Neutrophil (primary cell): ENCODE results near the gene SLC30A9.

ENCODE experiments used
- H3K27ac ChIP-seq: fragments of 200-600 bp; sonication (generic); 2 replicates; pipeline ENCODE4 v1.5.1; 2016; ENCODE audit warnings: mild to moderate bottlenecking, moderate library complexity
- H3K27me3 ChIP-seq: fragments of 200-600 bp; sonication (generic); 2 replicates; pipeline ENCODE4 v1.6.0; 2016; ENCODE audit warnings: mild to moderate bottlenecking
- H3K36me3 ChIP-seq: fragments of 200-600 bp; sonication (generic); 2 replicates; pipeline ENCODE4 v1.5.1; 2017
- H3K4me1 ChIP-seq, 2 experiments: fragments of 200-600 bp in 1 of 2; sonication (generic) in 1 of 2; 1 replicate in 1 of 2; 2 replicates in 1 of 2; pipeline versions ENCODE4 v1.5.1 to v1.6.1; 2013 to 2016; ENCODE audit warnings: low read depth in 1 of 2, low read length in 1 of 2, mild to moderate bottlenecking in 1 of 2, moderate library complexity in 1 of 2; ENCODE audit not compliant: control insufficient read depth in 1 of 2, insufficient read depth in 1 of 2
- H3K4me3 ChIP-seq, 2 experiments: fragments of 200-600 bp in 1 of 2; sonication (generic) in 1 of 2; 1 replicate in 1 of 2; 2 replicates in 1 of 2; pipeline ENCODE4 v1.5.1; 2013 to 2016; ENCODE audit warnings: low read depth in 1 of 2, low read length in 1 of 2, mild to moderate bottlenecking in 1 of 2, moderate library complexity in 1 of 2
- H3K9me3 ChIP-seq: fragments of 200-600 bp; sonication (generic); 2 replicates; pipeline ENCODE4 v1.5.1; 2016
- CTCF ChIP-seq: fragments of 200-600 bp; sonication (generic); IDR thresholded peaks from 2 replicates; pipeline ENCODE4 v1.5.1; 2016; ENCODE audit warnings: antibody characterized with exemption

The SLC30A9 gene

GRCh38 chr4:42078184-42078801, 88.0 kb downstream of the SLC30A9 start:
- peaks cover 19% of the 10 kb centered on the region for H3K36me3 ChIP-seq
- no peaks in the 10 kb centered on the region for H3K9me3 ChIP-seq
- H3K27me3 ChIP-seq = no peaks in the 10 kb centered on the region
- TF ChIP-seq CTCF = no peak
- no peaks in the 10 kb centered on the region for H3K4me1 ChIP-seq
- H3K4me3 ChIP-seq = no peak overlapping the region
- H3K27ac ChIP-seq = no peak overlapping the region

GRCh38 chr4:42080306-42080705, 90.0 kb downstream of the SLC30A9 start:
- Histone ChIP-seq H3K27me3 (no peaks in the 10 kb centered on the region), H3K36me3 (peaks cover 15% of the 10 kb centered on the region), H3K4me1 (no peaks in the 10 kb centered on the region), H3K27ac (no peak overlapping the region), H3K9me3 (no peaks in the 10 kb centered on the region), H3K4me3 (no peak overlapping the region)
- no peak for TF ChIP-seq CTCF

- H3K27ac ChIP-seq = no peak overlapping the region
- TF ChIP-seq CTCF = no peak
Observed at GRCh38 chr4:42083816-42084215, 93.5 kb downstream of the SLC30A9 start.

GRCh38 chr4:42088386-42088785, 98.1 kb downstream of the SLC30A9 start:
- Histone ChIP-seq H3K27ac (no peak overlapping the region), H3K9me3 (no peaks in the 10 kb centered on the region), H3K36me3 (peaks cover 6% of the 10 kb centered on the region), H3K27me3 (no peaks in the 10 kb centered on the region), H3K4me3 (no peak overlapping the region), H3K4me1 (no peaks in the 10 kb centered on the region)
- no peak for TF ChIP-seq CTCF

More at GRCh38 chr4:42083816-42084215, 93.5 kb downstream of the SLC30A9 start:
- H3K4me1 ChIP-seq = no peaks in the 10 kb centered on the region
- no peak overlapping the region for H3K4me3 ChIP-seq
- no peaks in the 10 kb centered on the region for H3K9me3 ChIP-seq
- H3K27me3 ChIP-seq = no peaks in the 10 kb centered on the region
- H3K36me3 ChIP-seq = peaks cover 20% of the 10 kb centered on the region

GRCh38 chr4:42101446-42101975, 111.2 kb downstream of the SLC30A9 start:
- Histone ChIP-seq H3K4me3 (no peak overlapping the region), H3K9me3 (no peaks in the 10 kb centered on the region), H3K27me3 (no peaks in the 10 kb centered on the region), H3K27ac (no peak overlapping the region), H3K36me3 (no peaks in the 10 kb centered on the region), H3K4me1 (no peaks in the 10 kb centered on the region)
- TF ChIP-seq CTCF = no peak
